A549 (cell line): ENCODE data around the gene NPLOC4.

Experiments used
- CHD2 ChIP-seq: fragments of 150-350 bp; IDR thresholded peaks from 2 replicates; pipeline ENCODE4 v1.6.1; 2014; ENCODE audit warnings: low read length; ENCODE audit not compliant: partially characterized antibody
- CTCF ChIP-seq: fragments of >200 bp; sonication (Bioruptor Twin); formaldehyde crosslinking; IDR thresholded peaks from 3 replicates; pipeline ENCODE4 v1.5.1; 2016
- EP300 ChIP-seq, 2 experiments: fragments of >200 bp; sonication (Bioruptor Twin); formaldehyde crosslinking; IDR thresholded peaks; 2 replicates in 1 of 2; 3 replicates in 1 of 2; pipeline ENCODE4 v1.6.1; 2016 to 2017
- RAD21 ChIP-seq, 2 experiments: fragments of >200 bp in 1 of 2; sonication (Bioruptor Twin) in 1 of 2; formaldehyde crosslinking in 1 of 2; IDR thresholded peaks in 1 of 2; conservative IDR thresholded peaks in 1 of 2; 2 replicates in 1 of 2; 3 replicates in 1 of 2; pipeline ENCODE4 v1.6.1; 2012 to 2018; ENCODE audit warnings: inconsistent platforms in 1 of 2
- RFX5 ChIP-seq: fragments of 450-650 bp; IDR thresholded peaks from 2 replicates; pipeline ENCODE4 v1.7.1; 2014; ENCODE audit warnings: antibody characterized with exemption, mild to moderate bottlenecking, moderate library complexity

- no peak for TF ChIP-seq CTCF
- TF ChIP-seq RFX5, result no peak
- TF ChIP-seq EP300 (IDR thresholded peaks at IDR 0.05), result no peak
- no peak for TF ChIP-seq CHD2
- no peak for TF ChIP-seq RAD21 (conservative IDR thresholded peaks at IDR 0.05 in 1 of 2, IDR thresholded peaks at IDR 0.05 in 1 of 2)
Measured at GRCh38 chr17:81583589-81584342, 53.1 kb downstream of the NPLOC4 start.
